IMR-90 (cell line): ENCODE measurements around the gene SCD. TPM values are rescaled to one million over a fixed set of nuclear protein-coding genes. Genes with fewer than 3 reads are reported as not detected.

Experiments
- ATAC-seq: fragments of 200-7000 bp; cut with Tn5 transposase; 2 replicates; pipeline ENCODE4 v1.9.1; 2020; ENCODE audit warnings: low read depth, mild to moderate bottlenecking, moderate library complexity
- BruUV-seq: library from RNA; stranded (reverse); fragments of 400-500 nt; replicated peaks from 2 replicates; lab custom pipeline; 2021; lab: Mats Ljungman, UMichigan
- CTCF ChIA-PET: fragments of 300-600 bp; formaldehyde crosslinking; extraction: SDS; loops from one replicate; lab custom pipeline; 2021; ENCODE audit warnings: antibody characterized with exemption; lab: Yijun Ruan, JAX
- POLR2A ChIA-PET: fragments of 300-600 bp; sonication (Branson Sonifier 250); formaldehyde crosslinking; loops from one replicate; lab custom pipeline; 2022; ENCODE audit warnings: antibody characterized with exemption; ENCODE audit not compliant: unreplicated experiment; lab: Charles Lee
- DNase-seq: peaks from one replicate; pipeline ENCODE4 v3.0.0; 2013
- H2AFZ ChIP-seq: replicated peaks from 2 replicates; pipeline ENCODE3; 2013; ENCODE audit warnings: low read length, mild to moderate bottlenecking; ENCODE audit not compliant: poor library complexity
- H2AK5ac ChIP-seq: 2 replicates; pipeline ENCODE4 v1.6.1; 2013; ENCODE audit warnings: low read depth, low read length, inconsistent platforms
- H2AK9ac ChIP-seq: replicated peaks from 2 replicates; pipeline ENCODE3; 2013; ENCODE audit warnings: mild to moderate bottlenecking, low read depth, low read length, moderate library complexity; ENCODE audit not compliant: poor library complexity
- H2BK120ac ChIP-seq: 2 replicates; pipeline ENCODE4 v1.6.1; 2013; ENCODE audit warnings: low read depth, low read length, inconsistent platforms
- H2BK15ac ChIP-seq: 3 replicates; pipeline ENCODE4 v1.6.1; 2013; ENCODE audit warnings: low read depth, low read length, inconsistent platforms
- H2BK20ac ChIP-seq: 2 replicates; pipeline ENCODE4 v1.6.1; 2013; ENCODE audit warnings: low read depth, mild to moderate bottlenecking, inconsistent platforms, low read length, moderate library complexity
- H2BK5ac ChIP-seq: 2 replicates; pipeline ENCODE4 v1.6.1; 2013; ENCODE audit warnings: mild to moderate bottlenecking, low read depth, low read length, inconsistent platforms; ENCODE audit not compliant: poor library complexity, severe bottlenecking
- H3K14ac ChIP-seq: replicated peaks from 2 replicates; pipeline ENCODE4 v1.6.1; 2013; ENCODE audit warnings: low read depth, low read length, inconsistent platforms
- H3K18ac ChIP-seq: 2 replicates; pipeline ENCODE4 v1.6.1; 2013; ENCODE audit warnings: low read depth, low read length, control low read depth
- H3K23ac ChIP-seq: 2 replicates; pipeline ENCODE4 v1.6.1; 2013; ENCODE audit warnings: low read depth, low read length, inconsistent platforms
- H3K27ac ChIP-seq: 2 replicates; pipeline ENCODE4 v1.5.1; 2013; ENCODE audit warnings: mild to moderate bottlenecking, control low read depth, low read length; ENCODE audit not compliant: insufficient read depth
- H3K27me3 ChIP-seq: 2 replicates; pipeline ENCODE4 v1.6.1; 2013; ENCODE audit warnings: low read length; ENCODE audit not compliant: control insufficient read depth, insufficient read depth
- H3K36me3 ChIP-seq: 2 replicates; pipeline ENCODE4 v1.6.1; 2013; ENCODE audit warnings: low read length, mixed read lengths; ENCODE audit not compliant: control insufficient read depth, insufficient read depth
- H3K4ac ChIP-seq: 2 replicates; pipeline ENCODE4 v1.6.1; 2013; ENCODE audit warnings: low read depth, low read length, inconsistent platforms
- H3K4me1 ChIP-seq: 2 replicates; pipeline ENCODE4 v1.6.1; 2013; ENCODE audit warnings: low read length, mixed read lengths; ENCODE audit not compliant: control insufficient read depth, insufficient read depth
- H3K4me2 ChIP-seq: 2 replicates; pipeline ENCODE4 v1.6.1; 2013; ENCODE audit warnings: low read depth, mild to moderate bottlenecking, control low read depth, low read length, moderate library complexity
- H3K4me3 ChIP-seq: 2 replicates; pipeline ENCODE4 v1.5.1; 2013; ENCODE audit warnings: low read depth, mild to moderate bottlenecking, control low read depth, low read length, moderate library complexity; ENCODE audit not compliant: insufficient read depth
- H3K56ac ChIP-seq: 2 replicates; pipeline ENCODE4 v1.6.1; 2013; ENCODE audit warnings: low read length, inconsistent platforms; ENCODE audit not compliant: insufficient read depth; ENCODE audit errors: extremely low read depth
- H3K79me1 ChIP-seq, 2 experiments: 2 replicates each; pipeline ENCODE4 v1.6.1; 2013; ENCODE audit warnings: low read length in 2 of 2, inconsistent platforms in 1 of 2, low read depth in 1 of 2
- H3K9ac ChIP-seq: 2 replicates; pipeline ENCODE4 v1.6.1; 2013; ENCODE audit warnings: low read depth, low read length, control low read depth
- H3K9me1 ChIP-seq: 2 replicates; pipeline ENCODE4 v1.6.1; 2013; ENCODE audit warnings: low read length, inconsistent platforms; ENCODE audit not compliant: insufficient read depth
- H3K9me3 ChIP-seq: 2 replicates; pipeline ENCODE4 v1.6.1; 2013; ENCODE audit warnings: low read length; ENCODE audit not compliant: control insufficient read depth, insufficient read depth
- H4K20me1 ChIP-seq: 2 replicates; pipeline ENCODE4 v1.6.1; 2013; ENCODE audit warnings: low read length, inconsistent platforms; ENCODE audit not compliant: insufficient read depth
- H4K5ac ChIP-seq: 2 replicates; pipeline ENCODE4 v1.6.1; 2013; ENCODE audit warnings: mild to moderate bottlenecking, low read depth, low read length, control low read depth
- H4K8ac ChIP-seq, 2 experiments: 2 replicates each; pipeline ENCODE4 v1.6.1; 2013; ENCODE audit warnings: low read depth in 2 of 2, low read length in 2 of 2, control low read depth in 1 of 2, inconsistent platforms in 1 of 2
- H4K91ac ChIP-seq: 2 replicates; pipeline ENCODE4 v1.6.1; 2013; ENCODE audit warnings: low read depth, low read length, inconsistent platforms; ENCODE audit not compliant: insufficient read depth
- BHLHE40 ChIP-seq: fragments of 150-350 bp; IDR thresholded peaks from 2 replicates; pipeline ENCODE4 v1.6.1; 2016; ENCODE audit warnings: mild to moderate bottlenecking, low read depth, low read length
- CEBPB ChIP-seq: IDR thresholded peaks from 2 replicates; pipeline ENCODE4 v1.6.1; 2012; ENCODE audit warnings: low read depth, low read length, improper control_type of control experiment
- CHD1 ChIP-seq: IDR thresholded peaks from 2 replicates; pipeline ENCODE4 v1.6.1; 2012; ENCODE audit warnings: low read depth, low read length, improper control_type of control experiment
- CTCF ChIP-seq: conservative IDR thresholded peaks from 2 replicates; pipeline ENCODE4 v1.5.1; 2012; ENCODE audit warnings: mild to moderate bottlenecking, low read depth, low read length, improper control_type of control experiment
- FOS ChIP-seq: fragments of 150-350 bp; IDR thresholded peaks from 2 replicates; pipeline ENCODE4 v1.6.1; 2016; ENCODE audit warnings: low read depth, low read length
- MAFK ChIP-seq: IDR thresholded peaks from 2 replicates; pipeline ENCODE4 v1.6.1; 2012; ENCODE audit warnings: low read depth, low read length, improper control_type of control experiment
- MAZ ChIP-seq: IDR thresholded peaks from 2 replicates; pipeline ENCODE4 v1.6.1; 2012; ENCODE audit warnings: low read depth, mild to moderate bottlenecking, low read length, improper control_type of control experiment, moderate library complexity, borderline replicate concordance
- MXI1 ChIP-seq: IDR thresholded peaks from 2 replicates; pipeline ENCODE4 v1.6.1; 2012; ENCODE audit warnings: low read depth, mild to moderate bottlenecking, low read length, moderate library complexity, borderline replicate concordance
- NFE2L2 ChIP-seq: fragments of 150-350 bp; IDR thresholded peaks from 2 replicates; pipeline ENCODE4 v1.6.1; 2016; ENCODE audit warnings: low read depth, mild to moderate bottlenecking, low read length
- POLR2A ChIP-seq: IDR thresholded peaks from 2 replicates; pipeline ENCODE4 v1.6.1; 2012; ENCODE audit warnings: mild to moderate bottlenecking, low read depth, low read length
- RAD21 ChIP-seq: IDR thresholded peaks from 2 replicates; pipeline ENCODE4 v1.6.1; 2012; ENCODE audit warnings: low read length, improper control_type of control experiment
- RCOR1 ChIP-seq: IDR thresholded peaks from 2 replicates; pipeline ENCODE4 v1.6.1; 2012; ENCODE audit warnings: mild to moderate bottlenecking, low read length, improper control_type of control experiment; ENCODE audit not compliant: insufficient replicate concordance
- RFX5 ChIP-seq: IDR thresholded peaks from 2 replicates; pipeline ENCODE4 v1.8.0; 2012; ENCODE audit warnings: low read depth, mild to moderate bottlenecking, low read length, moderate library complexity
- SMC3 ChIP-seq: fragments of 150-350 bp; IDR thresholded peaks from 2 replicates; pipeline ENCODE4 v1.6.1; 2016; ENCODE audit warnings: low read depth, mild to moderate bottlenecking, antibody characterized with exemption, low read length, moderate library complexity
- WGBS, 2 experiments: methylation state at CpG; one replicate each; pipeline versions ENCODE4 v1.1.5 to v1.1.7; 2013; ENCODE audit warnings: missing lambda C conversion rate in 2 of 2; ENCODE audit not compliant: insufficient read length in 1 of 2; ENCODE audit errors: extremely low coverage in 2 of 2; 5-methylcytosine and 5-hydroxymethylcytosine counted together
- dilution Hi-C: fragments of 300-500 bp; cut with HindIII; formaldehyde crosslinking; loops from one replicate; pipeline ENCODE4 v1.14.3; 2018; ENCODE audit warnings: low sequenced_read_pairs; ENCODE audit not compliant: unreplicated experiment
- in situ Hi-C: fragments of 300-500 bp; cut with MboI; formaldehyde crosslinking; loops from 3 replicates; pipeline ENCODE4 v1.14.3; 2019; ENCODE audit warnings: low sequenced_read_pairs, inconsistent platforms, mixed read lengths
- intact Hi-C: fragments of 100-400 bp; cut with micrococcal nuclease; formaldehyde crosslinking; loops from 2 replicates; pipeline ENCODE4 v1.10.0; 2022
- polyA plus RNA-seq, 3 experiments: library from polyadenylated mRNA; depleted of rRNA; stranded (reverse); fragments of >200 nt; gene quantifications; 2 replicates each; pipeline ENCODE4 v1.2.3, GENCODE V29; 2012; ENCODE audit warnings: low replicate concordance in 1 of 3
- total RNA-seq: library from RNA; depleted of rRNA; stranded (reverse); fragments of >200 nt; gene quantifications from 2 replicates; pipeline ENCODE4 v1.2.3, GENCODE V29; 2012
- TF ChIP-seq, protein P1 (sequence below): fragments of 150-350 bp; IDR thresholded peaks from 2 replicates; pipeline ENCODE4 v1.6.1; 2017; ENCODE audit warnings: mild to moderate bottlenecking, antibody characterized with exemption, low read length, low read depth
- TF ChIP-seq, protein P2 (sequence below): fragments of 150-350 bp; IDR thresholded peaks from 2 replicates; pipeline ENCODE4 v1.6.1; 2016; ENCODE audit warnings: low read depth, mild to moderate bottlenecking, low read length, moderate library complexity, borderline replicate concordance

SCD gene
- total and polyA plus RNA-seq, 2 of the 4 experiments (the other 2 are of a cell fraction) = 50.7 to 65.1 TPM

DNA sequence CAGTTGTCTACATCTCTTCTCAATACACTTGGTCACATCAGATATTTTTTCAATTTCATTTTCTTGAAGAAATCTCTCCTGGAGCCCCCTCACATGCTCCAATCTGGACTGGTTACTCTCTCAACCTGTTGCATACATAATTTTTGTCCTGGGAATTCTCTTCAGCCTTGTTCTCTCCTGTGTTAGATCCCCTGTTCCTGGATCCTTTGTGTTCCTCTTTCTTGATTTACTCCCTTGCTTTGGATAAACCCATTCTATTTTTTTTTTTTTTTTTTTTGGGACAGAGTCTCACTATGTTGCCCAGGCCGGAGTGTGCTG lies 45.6 kb downstream of the SCD start:
- CTCF ChIA-PET = interaction anchor here (0.6 kb wide), 1 partner anchor 42 kb away, joined by 4 read pairs; no protein-coding TSS in a partner anchor
- no peak overlapping the region for H3K9ac ChIP-seq
- H3K4ac ChIP-seq = no peak overlapping the region
- H4K5ac ChIP-seq = no peak overlapping the region
- TF ChIP-seq RAD21 (no peak), FOS (no peak), POLR2A (no peak), NFE2L2 (no peak), CHD1 (no peak), MAFK (no peak), MXI1 (no peak), MAZ (no peak), CEBPB (no peak), RCOR1 (no peak), SMC3 (no peak), CTCF (no peak), RFX5 (no peak), BHLHE40 (no peak)
- TF ChIP-seq, protein P1, sequence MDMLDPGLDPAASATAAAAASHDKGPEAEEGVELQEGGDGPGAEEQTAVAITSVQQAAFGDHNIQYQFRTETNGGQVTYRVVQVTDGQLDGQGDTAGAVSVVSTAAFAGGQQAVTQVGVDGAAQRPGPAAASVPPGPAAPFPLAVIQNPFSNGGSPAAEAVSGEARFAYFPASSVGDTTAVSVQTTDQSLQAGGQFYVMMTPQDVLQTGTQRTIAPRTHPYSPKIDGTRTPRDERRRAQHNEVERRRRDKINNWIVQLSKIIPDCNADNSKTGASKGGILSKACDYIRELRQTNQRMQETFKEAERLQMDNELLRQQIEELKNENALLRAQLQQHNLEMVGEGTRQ = no peak
- TF ChIP-seq, protein P2, sequence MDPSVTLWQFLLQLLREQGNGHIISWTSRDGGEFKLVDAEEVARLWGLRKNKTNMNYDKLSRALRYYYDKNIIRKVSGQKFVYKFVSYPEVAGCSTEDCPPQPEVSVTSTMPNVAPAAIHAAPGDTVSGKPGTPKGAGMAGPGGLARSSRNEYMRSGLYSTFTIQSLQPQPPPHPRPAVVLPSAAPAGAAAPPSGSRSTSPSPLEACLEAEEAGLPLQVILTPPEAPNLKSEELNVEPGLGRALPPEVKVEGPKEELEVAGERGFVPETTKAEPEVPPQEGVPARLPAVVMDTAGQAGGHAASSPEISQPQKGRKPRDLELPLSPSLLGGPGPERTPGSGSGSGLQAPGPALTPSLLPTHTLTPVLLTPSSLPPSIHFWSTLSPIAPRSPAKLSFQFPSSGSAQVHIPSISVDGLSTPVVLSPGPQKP = no peak
- no peak for DNase-seq
- POLR2A ChIA-PET = no interaction called here
- BruUV-seq = no TSS peak
- H3K4me2 ChIP-seq = no peak overlapping the region
- H3K27ac ChIP-seq = no peak overlapping the region
- no peak overlapping the region for H3K23ac ChIP-seq
- H3K27me3 ChIP-seq = no peaks in the 10 kb centered on the region
- H3K36me3 ChIP-seq = no peaks in the 10 kb centered on the region
- no peaks in the 10 kb centered on the region for H4K20me1 ChIP-seq
- WGBS, 2 experiments = 75% methylated on average over 1 of the region's 1 CpG; no CpG with 5 or more reads in 1 of the 2 experiments
- no peak overlapping the region for H4K8ac ChIP-seq
- no peak for ATAC-seq
- no peaks in the 10 kb centered on the region for H3K4me1 ChIP-seq
- no peaks in the 10 kb centered on the region for H3K9me1 ChIP-seq
- intact Hi-C loops (no loop called here), in situ Hi-C loops (no loop called here), dilution Hi-C loops (no loop called here)
- H2BK20ac ChIP-seq = no peak overlapping the region
- no peak overlapping the region for H2AK5ac ChIP-seq
- H2BK5ac ChIP-seq = no peak overlapping the region
- no peak overlapping the region for H4K91ac ChIP-seq
- H2BK120ac ChIP-seq = no peak overlapping the region
- H2BK15ac ChIP-seq = no peak overlapping the region
- no peak overlapping the region for H3K14ac ChIP-seq
- no peak overlapping the region for H3K56ac ChIP-seq
- no peaks in the 10 kb centered on the region for H3K9me3 ChIP-seq
- no peak overlapping the region for H3K4me3 ChIP-seq
- no peak overlapping the region for H3K18ac ChIP-seq
- H2AK9ac ChIP-seq = no peak overlapping the region
- H3K79me1 ChIP-seq = no peaks in the 10 kb centered on the region
- H2AFZ ChIP-seq = no peak overlapping the region
